ENCODE results near the gene CDK18. TPM values are rescaled to one million over a fixed set of nuclear protein-coding genes. Genes with fewer than 3 reads are reported as not detected.
"Not testable (repeated sequence)": the region's sequence is repeated elsewhere in the genome, so short reads cannot be mapped to it uniquely, and the experiment has no call there.

Gene CDK18
- polyA plus RNA-seq, 1 experiment, result 0.83 TPM

- ChIA-PET POLR2A (no interaction called here), CTCF (interaction anchor here (1.2 to 37.0 kb wide), 5 partner anchors 8 to 266 kb away, joined by 3 to 819 read pairs (median 5); no protein-coding TSS in a partner anchor)
- peaks cover 25% of the 10 kb centered on the region for H3K27me3 ChIP-seq (ENCODE audit: control insufficient read depth, insufficient read depth, low read length)
- no peak overlapping the region for H3K4me3 ChIP-seq (ENCODE audit: low read depth, low read length)
- DNase-seq (ENCODE audit: low read depth), result no peak
- TF ChIP-seq CTCF (IDR thresholded peaks at IDR 0.05; ENCODE audit: insufficient read depth, low read depth, low read length), result no peak
- H3K36me3 ChIP-seq (ENCODE audit: control insufficient read depth, insufficient read depth, low read length), result no peaks in the 10 kb centered on the region
These were observed 24.0 kb upstream of the CDK18 start for GRCh38 chr1:205480349-205480985.

GRCh38 chr1:205481218-205481617, 23.3 kb upstream of the CDK18 start:
- ChIA-PET CTCF (interaction anchor here (1.1 to 37.0 kb wide), 3 partner anchors 12 to 126 kb away, joined by 3 to 819 read pairs (median 119); partner anchors contain the start of gene KLHDC8A), POLR2A (no interaction called here)
- TF ChIP-seq CTCF (IDR thresholded peaks at IDR 0.05; ENCODE audit: insufficient read depth, low read depth, low read length), result no peak
- H3K36me3 ChIP-seq (ENCODE audit: control insufficient read depth, insufficient read depth, low read length), result no peaks in the 10 kb centered on the region
- H3K4me3 ChIP-seq (ENCODE audit: low read depth, low read length), result no peak overlapping the region
- DNase-seq (ENCODE audit: low read depth), result no peak
- peaks cover 25% of the 10 kb centered on the region for H3K27me3 ChIP-seq (ENCODE audit: control insufficient read depth, insufficient read depth, low read length)

- Histone ChIP-seq H3K4me3 (ENCODE audit: low read depth, low read length) (no peak overlapping the region), H3K27me3 (ENCODE audit: control insufficient read depth, insufficient read depth, low read length) (peaks cover 25% of the 10 kb centered on the region), H3K36me3 (ENCODE audit: control insufficient read depth, insufficient read depth, low read length) (no peaks in the 10 kb centered on the region)
- no peak for TF ChIP-seq CTCF (IDR thresholded peaks at IDR 0.05; ENCODE audit: insufficient read depth, low read depth, low read length)
- no peak for DNase-seq (ENCODE audit: low read depth)
- ChIA-PET POLR2A (no interaction called here), CTCF (interaction anchor here (1.1 to 37.0 kb wide), 3 partner anchors 11 to 127 kb away, joined by 3 to 819 read pairs (median 119); partner anchors contain the start of gene KLHDC8A)
These were observed 22.8 kb upstream of the CDK18 start for GRCh38 chr1:205481629-205482151.

- H3K36me3 ChIP-seq (ENCODE audit: control insufficient read depth, insufficient read depth, low read length); POLR2A ChIA-PET; DNase-seq (ENCODE audit: low read depth); H3K4me3 ChIP-seq (ENCODE audit: low read depth, low read length): not testable (repeated sequence)
- CTCF ChIA-PET, result interaction anchor here (0.6 to 37.0 kb wide), 4 partner anchors 10 to 128 kb away, joined by 4 to 819 read pairs (median 76); partner anchors contain the start of gene KLHDC8A
- peaks cover 25% of the 10 kb centered on the region for H3K27me3 ChIP-seq (ENCODE audit: control insufficient read depth, insufficient read depth, low read length)
These were observed 21.9 kb upstream of the CDK18 start for GRCh38 chr1:205482587-205482986.

- no peak overlapping the region for H3K4me3 ChIP-seq (ENCODE audit: low read depth, low read length)
- peaks cover 25% of the 10 kb centered on the region for H3K27me3 ChIP-seq (ENCODE audit: control insufficient read depth, insufficient read depth, low read length)
- ChIA-PET CTCF (interaction anchor here (0.6 to 37.0 kb wide), 7 partner anchors 9 to 129 kb away, joined by 3 to 819 read pairs (median 32); partner anchors contain the start of gene KLHDC8A), POLR2A (no interaction called here)
- TF ChIP-seq CTCF (IDR thresholded peaks at IDR 0.05; ENCODE audit: insufficient read depth, low read depth, low read length), result no peak
- DNase-seq (ENCODE audit: low read depth), result no peak
- H3K36me3 ChIP-seq (ENCODE audit: control insufficient read depth, insufficient read depth, low read length), result no peaks in the 10 kb centered on the region
These were observed 21.1 kb upstream of the CDK18 start for GRCh38 chr1:205483372-205483771.

Measured in BJ (cell line).